ENCODE results near the gene EYA2. TPM values are rescaled to one million over a fixed set of nuclear protein-coding genes. Genes with fewer than 3 reads are reported as not detected.
"Not testable (repeated sequence)": the region's sequence is repeated elsewhere in the genome, so short reads cannot be mapped to it uniquely, and the experiment has no call there.

The EYA2 gene
- total and polyA plus RNA-seq, 2 of the 4 experiments (the other 2 are of a cell fraction): 2.3 to 5.4 TPM

- H2BK5ac ChIP-seq (ENCODE audit: low read depth, low read length, poor library complexity, severe bottlenecking); H3K79me1 ChIP-seq (ENCODE audit: low read depth in 1 of 2, low read length in 2 of 2); H3K9me1 ChIP-seq (ENCODE audit: insufficient read depth, low read length); H4K5ac ChIP-seq (ENCODE audit: low read depth, low read length); H3K14ac ChIP-seq (replicated peaks; ENCODE audit: low read depth, low read length); ATAC-seq (ENCODE audit: low read depth); H3K23ac ChIP-seq (ENCODE audit: low read depth, low read length); H4K8ac ChIP-seq (ENCODE audit: low read depth in 2 of 2, low read length in 2 of 2); CTCF ChIA-PET; H2AFZ ChIP-seq (replicated peaks; ENCODE audit: low read length, poor library complexity); dilution Hi-C loops (cut with HindIII; ENCODE audit: low sequenced_read_pairs, unreplicated experiment); H3K27ac ChIP-seq (ENCODE audit: insufficient read depth, low read length); H2BK20ac ChIP-seq (ENCODE audit: low read depth, low read length); H4K91ac ChIP-seq (ENCODE audit: insufficient read depth, low read depth, low read length); H3K4ac ChIP-seq (ENCODE audit: low read depth, low read length); H2AK9ac ChIP-seq (replicated peaks; ENCODE audit: low read depth, low read length, poor library complexity); H3K36me3 ChIP-seq (ENCODE audit: control insufficient read depth, insufficient read depth, low read length); H3K9me3 ChIP-seq (ENCODE audit: control insufficient read depth, insufficient read depth, low read length); H3K4me3 ChIP-seq (ENCODE audit: insufficient read depth, low read depth, low read length); H2AK5ac ChIP-seq (ENCODE audit: low read depth, low read length); H4K20me1 ChIP-seq (ENCODE audit: insufficient read depth, low read length); BruUV-seq (replicated peaks); in situ Hi-C loops (cut with MboI; ENCODE audit: low sequenced_read_pairs); POLR2A ChIA-PET (ENCODE audit: unreplicated experiment); intact Hi-C loops (cut with micrococcal nuclease); H3K4me2 ChIP-seq (ENCODE audit: low read depth, low read length); DNase-seq; H3K9ac ChIP-seq (ENCODE audit: low read depth, low read length); H3K4me1 ChIP-seq (ENCODE audit: control insufficient read depth, insufficient read depth, low read length); H2BK15ac ChIP-seq (ENCODE audit: low read depth, low read length); H3K18ac ChIP-seq (ENCODE audit: low read depth, low read length); H3K27me3 ChIP-seq (ENCODE audit: control insufficient read depth, insufficient read depth, low read length); H3K56ac ChIP-seq (ENCODE audit: extremely low read depth, insufficient read depth, low read length); H2BK120ac ChIP-seq (ENCODE audit: low read depth, low read length): not testable (repeated sequence)
- no CpG with 5 or more reads among the region's 5 CpGs for WGBS, 2 experiments (ENCODE audit: extremely low coverage in 2 of 2, insufficient read length in 1 of 2)
Measured at GRCh38 chr20:46879963-46880362, 14.7 kb upstream of the EYA2 start.

Measured in IMR-90 (cell line).